HL-60 (cell line): ENCODE results near the gene MKS1.

Source experiments
- GABPA ChIP-seq: IDR thresholded peaks from 2 replicates; pipeline ENCODE4 v1.6.1; 2012; ENCODE audit warnings: low read depth
- POLR2AphosphoS5 ChIP-seq: IDR thresholded peaks from 2 replicates; pipeline ENCODE4 v1.6.1; 2012; ENCODE audit warnings: low read depth
- REST ChIP-seq: IDR thresholded peaks from 2 replicates; pipeline ENCODE4 v1.6.1; 2012; ENCODE audit warnings: low read depth; ENCODE audit not compliant: insufficient replicate concordance
- SPI1 ChIP-seq: IDR thresholded peaks from 2 replicates; pipeline ENCODE4 v1.6.1; 2012; ENCODE audit warnings: low read depth, mild to moderate bottlenecking, borderline replicate concordance
- TF ChIP-seq, protein P1 (sequence below): IDR thresholded peaks from one replicate; pipeline ENCODE4 v1.5.1; 2011; ENCODE audit warnings: low read length, control low read depth, inconsistent platforms; ENCODE audit not compliant: insufficient read depth

- no peak for TF ChIP-seq POLR2AphosphoS5
- TF ChIP-seq, protein P1, sequence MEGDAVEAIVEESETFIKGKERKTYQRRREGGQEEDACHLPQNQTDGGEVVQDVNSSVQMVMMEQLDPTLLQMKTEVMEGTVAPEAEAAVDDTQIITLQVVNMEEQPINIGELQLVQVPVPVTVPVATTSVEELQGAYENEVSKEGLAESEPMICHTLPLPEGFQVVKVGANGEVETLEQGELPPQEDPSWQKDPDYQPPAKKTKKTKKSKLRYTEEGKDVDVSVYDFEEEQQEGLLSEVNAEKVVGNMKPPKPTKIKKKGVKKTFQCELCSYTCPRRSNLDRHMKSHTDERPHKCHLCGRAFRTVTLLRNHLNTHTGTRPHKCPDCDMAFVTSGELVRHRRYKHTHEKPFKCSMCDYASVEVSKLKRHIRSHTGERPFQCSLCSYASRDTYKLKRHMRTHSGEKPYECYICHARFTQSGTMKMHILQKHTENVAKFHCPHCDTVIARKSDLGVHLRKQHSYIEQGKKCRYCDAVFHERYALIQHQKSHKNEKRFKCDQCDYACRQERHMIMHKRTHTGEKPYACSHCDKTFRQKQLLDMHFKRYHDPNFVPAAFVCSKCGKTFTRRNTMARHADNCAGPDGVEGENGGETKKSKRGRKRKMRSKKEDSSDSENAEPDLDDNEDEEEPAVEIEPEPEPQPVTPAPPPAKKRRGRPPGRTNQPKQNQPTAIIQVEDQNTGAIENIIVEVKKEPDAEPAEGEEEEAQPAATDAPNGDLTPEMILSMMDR: no peak
- no peak for TF ChIP-seq SPI1
- no peak for TF ChIP-seq REST
- no peak for TF ChIP-seq GABPA
These were observed 35.7 kb upstream of the MKS1 start for GRCh38 chr17:58254803-58255202.
